ENCODE data around the gene CCR3. TPM values are rescaled to one million over a fixed set of nuclear protein-coding genes. Genes with fewer than 3 reads are reported as not detected.

Gene CCR3
- total RNA-seq, 1 donor from 2014 or later = not detected

- Mint-ChIP-seq H3K27me3 (ENCODE audit: low read depth) (peaks cover 27% of the 10 kb centered on the region), H3K4me1 (no peaks in the 10 kb centered on the region), H3K4me3 (no peak overlapping the region), H3K27ac (no peak overlapping the region), H3K9me3 (peaks cover 34% of the 10 kb centered on the region), H3K36me3 (no peaks in the 10 kb centered on the region)
- TF ChIP-seq CTCF (IDR thresholded peaks at IDR 0.05; ENCODE audit: unreplicated experiment) = no peak
- no peak for DNase-seq (ENCODE audit: low spot score in 2 of 2, unreplicated experiment in 2 of 2)
Measured at GRCh38 chr3:46221938-46222337, 20.3 kb upstream of the CCR3 start.

- no peak for TF ChIP-seq CTCF (IDR thresholded peaks at IDR 0.05; ENCODE audit: unreplicated experiment)
- Mint-ChIP-seq H3K4me1 (no peaks in the 10 kb centered on the region), H3K36me3 (no peaks in the 10 kb centered on the region), H3K4me3 (no peak overlapping the region), H3K27me3 (ENCODE audit: low read depth) (peaks cover 25% of the 10 kb centered on the region), H3K27ac (no peak overlapping the region), H3K9me3 (peaks cover 31% of the 10 kb centered on the region)
- no peak for DNase-seq (ENCODE audit: low spot score in 2 of 2, unreplicated experiment in 2 of 2)
Measured at GRCh38 chr3:46222435-46223161, 19.7 kb upstream of the CCR3 start.

- DNase-seq (ENCODE audit: low spot score in 2 of 2, unreplicated experiment in 2 of 2) = no peak
- Mint-ChIP-seq H3K4me1 (no peaks in the 10 kb centered on the region), H3K36me3 (no peaks in the 10 kb centered on the region), H3K27ac (no peak overlapping the region), H3K4me3 (no peak overlapping the region), H3K9me3 (peaks cover 12% of the 10 kb centered on the region), H3K27me3 (ENCODE audit: low read depth) (peaks cover 39% of the 10 kb centered on the region)
- TF ChIP-seq CTCF (IDR thresholded peaks at IDR 0.05; ENCODE audit: unreplicated experiment) = no peak
Measured at GRCh38 chr3:46228260-46229242, 13.7 kb upstream of the CCR3 start.

GRCh38 chr3:46231323-46231722 is 10.9 kb upstream of the CCR3 start:
- no peak overlapping the region for H3K27ac Mint-ChIP-seq
- DNase-seq (ENCODE audit: low spot score in 2 of 2, unreplicated experiment in 2 of 2) = no peak
- peaks cover 51% of the 10 kb centered on the region for H3K27me3 Mint-ChIP-seq (ENCODE audit: low read depth)
- no peaks in the 10 kb centered on the region for H3K4me1 Mint-ChIP-seq
- no peak overlapping the region for H3K4me3 Mint-ChIP-seq
- peaks cover 4% of the 10 kb centered on the region for H3K9me3 Mint-ChIP-seq
- no peaks in the 10 kb centered on the region for H3K36me3 Mint-ChIP-seq
- no peak for TF ChIP-seq CTCF (IDR thresholded peaks at IDR 0.05; ENCODE audit: unreplicated experiment)

- H3K9me3 Mint-ChIP-seq = peaks cover 6% of the 10 kb centered on the region
Measured at GRCh38 chr3:46233194-46233593, 9.1 kb upstream of the CCR3 start.

More at GRCh38 chr3:46233194-46233593, 9.1 kb upstream of the CCR3 start:
- TF ChIP-seq CTCF (IDR thresholded peaks at IDR 0.05; ENCODE audit: unreplicated experiment) = no peak
- H3K36me3 Mint-ChIP-seq = no peaks in the 10 kb centered on the region
- H3K4me1 Mint-ChIP-seq = no peaks in the 10 kb centered on the region
- peaks cover 61% of the 10 kb centered on the region for H3K27me3 Mint-ChIP-seq (ENCODE audit: low read depth)
- no peak overlapping the region for H3K4me3 Mint-ChIP-seq
- no peak overlapping the region for H3K27ac Mint-ChIP-seq
- no peak for DNase-seq (ENCODE audit: low spot score in 2 of 2, unreplicated experiment in 2 of 2)
